Measurements from ENCODE around the gene GPC3. TPM values are rescaled to one million over a fixed set of nuclear protein-coding genes. Genes with fewer than 3 reads are reported as not detected.
A peak's percentile ranks its signal among the peaks of the same experiment; 100 is the strongest.

The GPC3 gene
- total RNA-seq, 2 donors from 2014 or later: 0.66 to 1.4 TPM

GRCh38 chrX:133555782-133556458 lies 429.5 kb downstream of the GPC3 start:
- Mint-ChIP-seq H3K9me3 (peaks cover 11 to 12% of the 10 kb centered on the region in 2 donors), H3K27ac (no peak overlapping the region), H3K36me3 (peaks cover 6 to 15% of the 10 kb centered on the region in 2 donors)
- DNase-seq (ENCODE audit: low spot score in 2 of 2): no peak
- ATAC-seq: no peak

GRCh38 chrX:133550665-133551485 lies 434.5 kb downstream of the GPC3 start:
- H3K36me3 Mint-ChIP-seq: peaks cover 2 to 10% of the 10 kb centered on the region in 2 donors
- DNase-seq (ENCODE audit: low spot score in 2 of 2): no peak
- no peak for ATAC-seq
- no peak overlapping the region for H3K27ac Mint-ChIP-seq
- peaks cover 8% of the 10 kb centered on the region in 2 donors for H3K9me3 Mint-ChIP-seq

GRCh38 chrX:133549295-133549933 lies 436.0 kb downstream of the GPC3 start:
- no peak overlapping the region for H3K27ac Mint-ChIP-seq
- no peak for ATAC-seq
- H3K36me3 Mint-ChIP-seq: no peaks in the 10 kb centered on the region
- H3K9me3 Mint-ChIP-seq: peaks cover 0 to 3% of the 10 kb centered on the region in 2 donors
- no peak for DNase-seq (ENCODE audit: low spot score in 2 of 2)

- H3K36me3 Mint-ChIP-seq: no peaks in the 10 kb centered on the region
- no peak overlapping the region for H3K27ac Mint-ChIP-seq
- peaks cover 0 to 3% of the 10 kb centered on the region in 2 donors for H3K9me3 Mint-ChIP-seq
- DNase-seq (ENCODE audit: low spot score in 2 of 2): no peak
- no peak for ATAC-seq
These were observed 439.0 kb downstream of the GPC3 start for GRCh38 chrX:133546441-133546840.

- H3K36me3 Mint-ChIP-seq: no peaks in the 10 kb centered on the region
- DNase-seq (ENCODE audit: low spot score in 2 of 2) (no peak), ATAC-seq (no peak)
- H3K27ac Mint-ChIP-seq: no peak overlapping the region
- no peaks in the 10 kb centered on the region for H3K9me3 Mint-ChIP-seq
These were observed 440.6 kb downstream of the GPC3 start for GRCh38 chrX:133544778-133545177.

- no peak for ATAC-seq
These were observed 441.3 kb downstream of the GPC3 start for GRCh38 chrX:133544115-133544514.

GRCh38 chrX:133543654-133544053 lies 441.7 kb downstream of the GPC3 start:
- Mint-ChIP-seq H3K36me3 (no peaks in the 10 kb centered on the region), H3K27ac (no peak overlapping the region), H3K9me3 (no peaks in the 10 kb centered on the region)
- ATAC-seq (no peak), DNase-seq (ENCODE audit: low spot score in 2 of 2) (no peak)

More at GRCh38 chrX:133544115-133544514, 441.3 kb downstream of the GPC3 start:
- no peak for DNase-seq (ENCODE audit: low spot score in 2 of 2)
- Mint-ChIP-seq H3K9me3 (no peaks in the 10 kb centered on the region), H3K36me3 (no peaks in the 10 kb centered on the region), H3K27ac (no peak overlapping the region)

GRCh38 chrX:133542476-133542875 lies 442.9 kb downstream of the GPC3 start:
- no peak for DNase-seq (ENCODE audit: low spot score in 2 of 2)
- H3K27ac Mint-ChIP-seq: no peak overlapping the region
- H3K9me3 Mint-ChIP-seq: no peaks in the 10 kb centered on the region
- no peaks in the 10 kb centered on the region for H3K36me3 Mint-ChIP-seq
- ATAC-seq: no peak

GRCh38 chrX:133541021-133541420 lies 444.4 kb downstream of the GPC3 start:
- DNase-seq (ENCODE audit: low spot score in 2 of 2): no peak
- Mint-ChIP-seq H3K36me3 (no peaks in the 10 kb centered on the region), H3K9me3 (no peaks in the 10 kb centered on the region), H3K27ac (no peak overlapping the region)
- ATAC-seq: no peak

- no peaks in the 10 kb centered on the region for H3K36me3 Mint-ChIP-seq
- no peak for DNase-seq (ENCODE audit: low spot score in 2 of 2)
- no peaks in the 10 kb centered on the region for H3K9me3 Mint-ChIP-seq
- ATAC-seq: no peak
- no peak overlapping the region for H3K27ac Mint-ChIP-seq
These were observed 447.2 kb downstream of the GPC3 start for GRCh38 chrX:133538148-133538547.

GRCh38 chrX:133537142-133537541 lies 448.3 kb downstream of the GPC3 start:
- DNase-seq (ENCODE audit: low spot score in 2 of 2) (no peak), ATAC-seq (no peak)
- Mint-ChIP-seq H3K27ac (no peak overlapping the region), H3K36me3 (no peaks in the 10 kb centered on the region), H3K9me3 (no peaks in the 10 kb centered on the region)

- Mint-ChIP-seq H3K27ac (no peak overlapping the region), H3K36me3 (no peaks in the 10 kb centered on the region), H3K9me3 (no peaks in the 10 kb centered on the region)
- no peak for ATAC-seq
- DNase-seq (ENCODE audit: low spot score in 2 of 2): no peak
These were observed 450.3 kb downstream of the GPC3 start for GRCh38 chrX:133535066-133535465.

- no peaks in the 10 kb centered on the region for H3K36me3 Mint-ChIP-seq
- DNase-seq (ENCODE audit: low spot score in 2 of 2) (no peak), ATAC-seq (no peak)
- no peaks in the 10 kb centered on the region for H3K9me3 Mint-ChIP-seq
- H3K27ac Mint-ChIP-seq: no peak overlapping the region
These were observed 451.2 kb downstream of the GPC3 start for GRCh38 chrX:133534172-133534571.

- DNase-seq (ENCODE audit: low spot score in 2 of 2) (no peak), ATAC-seq (no peak)
- H3K27ac Mint-ChIP-seq: peak overlapping the region in 1 of 2 donors; percentile 4
- H3K9me3 Mint-ChIP-seq: no peaks in the 10 kb centered on the region
- no peaks in the 10 kb centered on the region for H3K36me3 Mint-ChIP-seq
These were observed 452.1 kb downstream of the GPC3 start for GRCh38 chrX:133533249-133533648.

- DNase-seq (ENCODE audit: low spot score in 2 of 2): no peak
- H3K36me3 Mint-ChIP-seq: no peaks in the 10 kb centered on the region
- no peak overlapping the region for H3K27ac Mint-ChIP-seq
- no peak for ATAC-seq
- H3K9me3 Mint-ChIP-seq: no peaks in the 10 kb centered on the region
These were observed 454.4 kb downstream of the GPC3 start for GRCh38 chrX:133530960-133531359.

- Mint-ChIP-seq H3K36me3 (no peaks in the 10 kb centered on the region), H3K9me3 (no peaks in the 10 kb centered on the region), H3K27ac (no peak overlapping the region)
- ATAC-seq (no peak), DNase-seq (ENCODE audit: low spot score in 2 of 2) (no peak)
These were observed 455.8 kb downstream of the GPC3 start for GRCh38 chrX:133529578-133529977.

GRCh38 chrX:133527825-133528224 lies 457.6 kb downstream of the GPC3 start:
- no peaks in the 10 kb centered on the region for H3K9me3 Mint-ChIP-seq
- ATAC-seq (no peak), DNase-seq (ENCODE audit: low spot score in 2 of 2) (no peak)
- no peaks in the 10 kb centered on the region for H3K36me3 Mint-ChIP-seq
- H3K27ac Mint-ChIP-seq: no peak overlapping the region
